HG03565 (cell line): ENCODE data around the gene HYDIN.

Experiments
- ATAC-seq: cut with Tn5 transposase; IDR thresholded peaks from one replicate; pipeline ENCODE4 v1.9.1; 2021; ENCODE audit warnings: mild to moderate bottlenecking, moderate library complexity; ENCODE audit not compliant: unreplicated experiment

The HYDIN gene

GRCh38 chr16:70793851-70794502 is 436.5 kb downstream of the HYDIN start:
- ATAC-seq: no peak

DNA sequence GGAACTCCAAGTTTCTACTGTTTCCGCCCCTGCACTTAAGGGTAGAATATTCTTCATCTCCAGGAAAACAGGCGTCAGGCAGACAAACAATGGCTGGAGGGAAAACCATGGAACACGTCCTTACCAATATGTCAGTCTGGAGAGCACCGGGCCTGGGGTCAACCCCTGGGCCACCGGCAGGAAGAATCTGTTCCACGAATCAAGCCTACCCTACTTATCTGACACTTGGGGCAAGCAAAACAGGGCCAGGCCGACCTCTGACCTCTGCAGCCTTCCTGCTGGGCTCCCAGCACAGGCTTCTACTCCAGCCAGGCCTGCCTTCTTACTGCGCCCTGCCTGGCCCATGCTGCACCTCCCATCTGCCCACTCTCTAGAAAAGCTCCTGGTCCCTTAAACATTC is 439.7 kb downstream of the HYDIN start:
- no peak for ATAC-seq

GRCh38 chr16:70789595-70790447 is 440.7 kb downstream of the HYDIN start:
- no peak for ATAC-seq

GRCh38 chr16:70788668-70789594 is 441.6 kb downstream of the HYDIN start:
- ATAC-seq: no peak

DNA sequence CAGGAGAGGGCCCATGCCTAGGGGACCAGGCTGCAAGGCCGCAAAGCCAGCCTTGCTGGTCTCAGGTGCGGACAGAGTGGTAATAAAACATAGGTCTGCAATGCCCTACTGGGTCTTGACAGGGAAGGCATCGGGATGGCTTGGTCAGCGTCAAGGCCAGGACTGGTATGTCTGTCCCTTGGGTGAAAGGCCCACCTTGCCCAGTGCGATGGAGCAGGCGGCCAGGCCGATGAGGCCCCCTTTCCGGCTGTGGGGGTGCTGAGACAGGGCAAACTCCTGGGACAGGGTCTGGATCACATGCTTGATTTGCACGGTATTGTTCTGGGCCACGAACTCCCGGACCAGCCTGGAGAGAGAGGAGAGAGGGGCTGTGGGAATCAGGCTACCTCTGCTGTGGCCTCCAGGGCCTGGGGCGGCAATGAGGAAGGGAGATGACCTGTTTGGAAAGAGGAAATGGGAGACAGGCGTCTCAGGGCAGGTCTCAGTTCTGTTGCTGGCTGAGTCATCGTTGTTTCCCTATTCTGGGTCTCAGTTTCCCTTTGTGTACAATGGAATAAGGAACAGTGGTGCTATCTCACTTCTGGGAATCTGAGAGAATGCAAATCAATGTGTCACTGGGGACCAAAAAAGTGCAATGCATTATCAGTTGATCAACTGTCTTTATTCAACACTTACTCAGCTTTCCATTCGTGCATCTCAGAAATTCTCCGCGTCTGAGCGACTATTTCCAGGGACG is 444.3 kb downstream of the HYDIN start:
- no peak for ATAC-seq

- ATAC-seq: no peak
These were observed 445.6 kb downstream of the HYDIN start for GRCh38 chr16:70784692-70785555.

- no peak for ATAC-seq
These were observed 448.3 kb downstream of the HYDIN start for GRCh38 chr16:70782237-70782636.

- no peak for ATAC-seq
These were observed 448.7 kb downstream of the HYDIN start for GRCh38 chr16:70781800-70782199.

DNA sequence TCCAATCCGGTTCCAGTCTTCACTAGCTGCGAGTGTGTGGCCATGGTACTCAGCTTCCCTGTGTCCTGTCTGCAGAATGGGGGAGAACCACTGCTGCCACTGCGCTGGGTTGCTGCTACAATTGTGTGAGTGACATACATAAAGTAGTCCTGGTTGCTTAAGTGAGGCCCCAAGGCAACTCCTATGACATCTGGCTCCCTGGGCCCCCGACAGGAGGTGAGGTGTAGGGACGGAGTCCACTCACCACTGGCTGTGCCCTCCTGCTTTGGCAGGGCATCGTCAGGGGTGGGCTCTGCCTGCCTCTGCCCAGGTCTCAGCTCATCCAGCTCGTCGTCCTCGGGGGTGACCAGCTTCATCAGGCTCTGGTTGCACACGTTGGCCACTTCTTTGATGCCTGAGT is 450.0 kb downstream of the HYDIN start:
- no peak for ATAC-seq

GRCh38 chr16:70779361-70779760 is 451.2 kb downstream of the HYDIN start:
- no peak for ATAC-seq

DNA sequence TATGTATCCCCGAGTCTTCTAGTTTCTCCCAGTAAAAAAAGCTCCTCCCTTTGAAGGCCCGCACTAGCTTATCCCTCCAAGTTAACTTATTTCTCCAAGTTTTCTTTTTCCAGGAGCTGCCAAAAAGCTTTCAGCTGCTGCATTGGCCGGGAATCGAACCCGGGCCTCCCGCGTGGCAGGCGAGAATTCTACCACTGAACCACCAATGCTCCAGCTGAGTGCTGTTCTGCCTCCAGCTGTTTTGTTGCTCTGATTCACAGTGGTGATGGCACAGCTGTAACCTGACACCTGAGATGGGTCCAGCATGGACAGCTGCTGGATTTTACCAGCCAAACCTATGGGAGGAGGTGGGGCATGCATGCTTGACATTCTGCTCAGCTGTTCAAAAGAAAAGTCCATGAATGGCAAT is 451.6 kb downstream of the HYDIN start:
- no peak for ATAC-seq

- ATAC-seq: no peak
These were observed 452.5 kb downstream of the HYDIN start for GRCh38 chr16:70777973-70778406.

GRCh38 chr16:70777496-70777895 is 453.0 kb downstream of the HYDIN start:
- no peak for ATAC-seq

GRCh38 chr16:70775399-70775798 is 455.1 kb downstream of the HYDIN start:
- ATAC-seq: no peak

DNA sequence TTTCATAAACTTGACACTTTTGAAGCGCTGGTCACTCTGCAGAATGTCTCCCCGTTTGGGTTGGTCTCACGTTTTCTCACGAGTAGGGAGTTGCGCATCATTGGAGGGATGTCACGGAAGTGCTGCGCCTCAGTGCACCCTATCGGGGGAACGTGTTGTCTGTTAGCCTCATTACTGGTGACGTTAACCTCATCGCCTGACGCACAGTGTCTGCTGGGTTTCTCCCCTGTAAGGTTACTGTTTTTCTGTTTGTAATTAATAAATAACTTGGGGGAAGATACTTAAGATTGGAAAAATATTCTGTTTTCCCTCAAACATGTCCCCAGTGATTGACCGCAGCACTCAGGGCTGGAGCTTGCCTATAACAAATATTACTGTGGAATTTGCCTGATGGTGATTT is 456.3 kb downstream of the HYDIN start:
- ATAC-seq: no peak

- no peak for ATAC-seq
These were observed 458.0 kb downstream of the HYDIN start for GRCh38 chr16:70772493-70772892.

GRCh38 chr16:70770626-70771552 is 459.6 kb downstream of the HYDIN start:
- ATAC-seq: no peak

GRCh38 chr16:70770291-70770625 is 460.3 kb downstream of the HYDIN start:
- no peak for ATAC-seq

DNA sequence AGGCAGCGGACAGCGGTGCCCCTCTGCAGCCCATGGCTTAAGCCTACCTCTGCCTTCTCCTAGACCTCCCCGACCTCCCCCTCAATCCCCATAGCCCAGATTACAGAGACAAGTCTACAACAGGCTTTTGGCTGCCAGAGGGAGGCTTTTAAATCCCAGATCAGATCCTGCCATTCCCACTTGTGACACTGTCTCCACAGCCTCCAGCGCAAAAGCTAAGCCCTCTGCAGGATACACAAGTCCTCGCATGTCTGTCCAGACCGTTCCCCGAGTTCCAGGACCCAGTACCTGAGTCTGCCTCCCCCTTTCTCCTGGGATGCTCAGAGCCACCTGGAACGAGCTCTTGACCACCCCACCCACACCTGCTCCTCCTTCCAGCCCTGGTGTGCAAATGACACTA is 460.8 kb downstream of the HYDIN start:
- ATAC-seq: no peak
